DOHH2 (cell line): Measurements from ENCODE around the gene CD52.
A peak's percentile ranks its signal among the peaks of the same experiment; 100 is the strongest.

ENCODE experiments used
- H3F3A ChIP-seq: fragments of 200-600 bp; sonication (generic), shearing (Covaris generic); 2 replicates; pipeline ENCODE4 v1.6.0; 2016; ENCODE audit warnings: antibody characterized with exemption, mild to moderate bottlenecking; ENCODE audit not compliant: control insufficient read depth, insufficient read depth
- H3K27ac ChIP-seq: fragments of 200-600 bp; sonication (generic); 2 replicates; pipeline ENCODE4 v1.5.1; 2014; ENCODE audit warnings: low read depth, mild to moderate bottlenecking, low read length, moderate library complexity
- H3K27me3 ChIP-seq: fragments of 200-600 bp; sonication (generic); 2 replicates; pipeline ENCODE4 v1.6.1; 2014; ENCODE audit warnings: mild to moderate bottlenecking, low read length, mixed read lengths; ENCODE audit not compliant: control insufficient read depth
- H3K36me3 ChIP-seq: fragments of 200-600 bp; sonication (generic); 2 replicates; pipeline ENCODE4 v1.6.1; 2014; ENCODE audit warnings: mild to moderate bottlenecking, low read length, moderate library complexity, mixed read lengths; ENCODE audit not compliant: control insufficient read depth
- H3K4me1 ChIP-seq: fragments of 200-600 bp; sonication (generic); 2 replicates; pipeline ENCODE4 v1.6.1; 2014; ENCODE audit warnings: mild to moderate bottlenecking, low read length, mixed read lengths; ENCODE audit not compliant: control insufficient read depth
- H3K4me2 ChIP-seq: fragments of 200-600 bp; sonication (generic); 2 replicates; pipeline ENCODE4 v1.6.0; 2014; ENCODE audit warnings: mild to moderate bottlenecking, low read length, moderate library complexity
- H3K4me3 ChIP-seq: fragments of 200-600 bp; sonication (generic); 2 replicates; pipeline ENCODE4 v1.5.1; 2014; ENCODE audit warnings: mild to moderate bottlenecking, low read length, mixed read lengths
- H3K79me2 ChIP-seq: fragments of 200-600 bp; sonication (generic); 2 replicates; pipeline ENCODE4 v1.6.1; 2014; ENCODE audit warnings: mild to moderate bottlenecking, low read length, mixed read lengths; ENCODE audit not compliant: control insufficient read depth
- H3K9me2 ChIP-seq: fragments of 200-600 bp; sonication (generic); replicated peaks from 2 replicates; pipeline ENCODE4 v1.6.1; 2014; ENCODE audit warnings: mild to moderate bottlenecking, low read length, mixed read lengths; ENCODE audit not compliant: control insufficient read depth
- H3K9me3 ChIP-seq: fragments of 200-600 bp; sonication (generic); 2 replicates; pipeline ENCODE4 v1.6.1; 2014; ENCODE audit warnings: antibody characterized with exemption, low read length, mixed read lengths; ENCODE audit not compliant: control insufficient read depth, insufficient read depth
- H4K20me1 ChIP-seq: fragments of 200-600 bp; sonication (generic); 2 replicates; pipeline ENCODE4 v1.6.0; 2014; ENCODE audit warnings: low read depth, mild to moderate bottlenecking, antibody characterized with exemption, low read length, moderate library complexity; ENCODE audit not compliant: control insufficient read depth, insufficient read depth
- EZH2phosphoT487 ChIP-seq: fragments of 200-600 bp; sonication (generic); IDR thresholded peaks from 2 replicates; pipeline ENCODE4 v1.6.1; 2017; ENCODE audit warnings: borderline replicate concordance, mild to moderate bottlenecking, antibody characterized with exemption, low read length, moderate library complexity, mixed read lengths
- TF ChIP-seq, protein P1 (sequence below): fragments of 200-600 bp; sonication (generic); IDR thresholded peaks from one replicate; pipeline ENCODE4 v1.5.1; 2014; ENCODE audit warnings: antibody characterized with exemption, mild to moderate bottlenecking, low read depth, low read length; ENCODE audit not compliant: poor library complexity, severe bottlenecking

CD52 gene

DNA sequence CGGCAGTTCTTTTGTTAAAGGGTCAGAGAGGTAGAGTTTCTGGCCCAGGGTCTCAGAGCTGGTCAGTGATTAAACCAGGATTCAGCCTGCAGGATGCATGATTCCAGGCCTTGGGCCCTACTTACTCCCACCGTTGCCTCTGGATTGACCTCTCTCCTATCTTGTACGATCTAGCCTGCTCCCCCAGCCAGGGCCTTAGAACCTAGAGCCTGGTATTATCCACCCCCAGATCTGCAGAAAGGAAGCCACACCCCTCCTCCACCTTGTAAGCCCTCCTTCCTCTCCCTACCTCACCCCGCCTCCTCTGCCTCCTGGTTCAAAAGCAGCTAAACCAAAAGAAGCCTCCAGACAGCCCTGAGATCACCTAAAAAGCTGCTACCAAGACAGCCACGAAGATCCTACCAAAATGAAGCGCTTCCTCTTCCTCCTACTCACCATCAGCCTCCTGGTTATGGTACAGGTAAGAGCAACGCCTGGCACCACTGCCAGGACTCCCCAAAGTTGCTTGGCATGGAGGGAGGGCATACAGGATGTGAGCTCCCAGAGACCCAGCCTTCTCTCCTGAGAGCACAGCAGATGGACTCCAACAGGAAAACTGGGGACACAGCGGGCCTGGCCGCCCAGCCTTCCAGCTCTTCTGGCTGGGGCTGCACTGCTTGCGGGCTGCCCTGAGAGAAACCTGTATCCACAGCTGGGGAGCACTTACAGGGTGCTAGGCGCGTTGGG is at the start of gene CD52:
CD52 (plus strand) TSS at position 347 of the 726 bp plus-strand sequence; CDS start at position 407, 60 bp downstream.
- peaks cover 32% of the 10 kb centered on the region for H3K36me3 ChIP-seq
- H3K79me2 ChIP-seq, result peaks cover 31% of the 10 kb centered on the region
- TF ChIP-seq EZH2phosphoT487, result no peak
- TF ChIP-seq, protein P1, sequence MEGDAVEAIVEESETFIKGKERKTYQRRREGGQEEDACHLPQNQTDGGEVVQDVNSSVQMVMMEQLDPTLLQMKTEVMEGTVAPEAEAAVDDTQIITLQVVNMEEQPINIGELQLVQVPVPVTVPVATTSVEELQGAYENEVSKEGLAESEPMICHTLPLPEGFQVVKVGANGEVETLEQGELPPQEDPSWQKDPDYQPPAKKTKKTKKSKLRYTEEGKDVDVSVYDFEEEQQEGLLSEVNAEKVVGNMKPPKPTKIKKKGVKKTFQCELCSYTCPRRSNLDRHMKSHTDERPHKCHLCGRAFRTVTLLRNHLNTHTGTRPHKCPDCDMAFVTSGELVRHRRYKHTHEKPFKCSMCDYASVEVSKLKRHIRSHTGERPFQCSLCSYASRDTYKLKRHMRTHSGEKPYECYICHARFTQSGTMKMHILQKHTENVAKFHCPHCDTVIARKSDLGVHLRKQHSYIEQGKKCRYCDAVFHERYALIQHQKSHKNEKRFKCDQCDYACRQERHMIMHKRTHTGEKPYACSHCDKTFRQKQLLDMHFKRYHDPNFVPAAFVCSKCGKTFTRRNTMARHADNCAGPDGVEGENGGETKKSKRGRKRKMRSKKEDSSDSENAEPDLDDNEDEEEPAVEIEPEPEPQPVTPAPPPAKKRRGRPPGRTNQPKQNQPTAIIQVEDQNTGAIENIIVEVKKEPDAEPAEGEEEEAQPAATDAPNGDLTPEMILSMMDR, result no peak
- no peaks in the 10 kb centered on the region for H3K9me2 ChIP-seq
- peaks cover 96% of the 10 kb centered on the region for H3K4me1 ChIP-seq
- H3F3A ChIP-seq, result peaks cover 28% of the 10 kb centered on the region
- H4K20me1 ChIP-seq, result no peaks in the 10 kb centered on the region
- no peaks in the 10 kb centered on the region for H3K9me3 ChIP-seq
- H3K27me3 ChIP-seq, result no peaks in the 10 kb centered on the region
- peak within 1 kb of the TSS; percentile 80 for H3K4me2 ChIP-seq
- peak within 1 kb of the TSS; percentile 81 for H3K4me3 ChIP-seq
- peak within 1 kb of the TSS; percentile 90 for H3K27ac ChIP-seq

DNA sequence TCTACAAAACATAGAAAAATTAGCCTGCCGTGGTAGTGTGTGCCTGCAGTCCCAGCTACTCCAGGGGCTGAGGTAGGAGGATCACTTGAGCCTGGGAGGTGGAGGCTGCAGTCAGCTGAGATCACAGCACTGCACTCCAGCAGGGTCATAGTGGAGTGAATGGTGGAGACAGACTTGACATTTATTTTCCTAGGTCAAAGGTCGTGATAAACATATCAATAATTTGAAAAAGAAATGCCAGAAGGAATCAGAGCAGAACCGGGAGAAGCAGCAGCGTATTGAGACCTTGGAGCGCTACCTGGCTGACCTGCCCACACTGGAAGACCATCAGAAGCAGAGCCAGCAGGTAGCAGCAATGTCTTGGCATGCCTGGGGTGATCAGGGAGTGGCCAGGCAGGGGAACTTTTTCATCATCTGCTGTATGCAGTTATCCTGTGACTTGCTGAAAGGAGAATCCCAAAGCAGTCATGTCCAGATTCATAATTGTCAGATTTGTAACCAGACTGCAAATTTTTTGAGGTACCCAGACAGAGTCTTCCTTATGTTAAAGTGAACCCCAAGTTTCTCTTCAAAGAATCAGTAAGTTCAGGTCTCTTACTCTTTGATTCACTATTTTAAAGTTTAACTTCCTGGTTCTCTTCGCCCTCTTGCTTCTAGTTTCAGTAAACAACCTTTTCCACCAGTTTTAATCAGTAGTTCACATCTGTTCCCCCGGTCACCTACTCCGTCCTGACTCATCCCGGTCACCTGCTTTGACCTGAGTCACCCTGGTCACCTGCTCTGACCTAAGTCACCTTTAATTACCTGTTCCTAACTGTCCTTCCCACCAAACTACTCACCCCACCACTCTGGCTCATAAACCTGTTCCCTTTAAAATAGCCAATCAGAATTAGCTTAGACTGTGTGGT is 49.2 kb upstream of the CD52 start:
- H3K9me3 ChIP-seq, result no peaks in the 10 kb centered on the region
- H3K4me2 ChIP-seq, result no peak overlapping the region
- no peaks in the 10 kb centered on the region for H3K79me2 ChIP-seq
- no peaks in the 10 kb centered on the region for H3K4me1 ChIP-seq
- TF ChIP-seq, protein P1, result no peak
- TF ChIP-seq EZH2phosphoT487, result no peak
- no peaks in the 10 kb centered on the region for H3K9me2 ChIP-seq
- H3F3A ChIP-seq, result peaks cover 4% of the 10 kb centered on the region; the same call in 1 of the 2 replicates
- no peaks in the 10 kb centered on the region for H3K27me3 ChIP-seq
- H3K27ac ChIP-seq, result no peak overlapping the region
- H4K20me1 ChIP-seq, result no peaks in the 10 kb centered on the region
- peaks cover 80% of the 10 kb centered on the region for H3K36me3 ChIP-seq
- H3K4me3 ChIP-seq, result no peak overlapping the region

DNA sequence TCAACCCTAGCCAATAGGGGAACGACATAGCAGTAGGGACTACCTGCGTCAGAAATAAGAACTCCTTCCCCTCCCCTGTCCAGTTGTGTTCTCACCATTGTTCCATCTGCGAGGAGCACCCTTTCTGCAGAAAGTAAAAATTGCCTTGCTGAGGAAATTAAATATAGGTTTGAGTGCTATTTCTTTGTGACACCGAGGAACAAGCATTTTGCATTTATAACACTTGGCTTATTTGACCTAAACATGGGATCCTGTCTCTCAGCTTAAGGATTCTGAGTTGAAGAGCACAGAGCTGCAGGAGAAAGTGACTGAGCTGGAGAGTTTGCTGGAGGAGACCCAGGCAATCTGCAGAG is 48.6 kb upstream of the CD52 start:
- Histone ChIP-seq H3K36me3 (peaks cover 77% of the 10 kb centered on the region), H3K9me3 (no peaks in the 10 kb centered on the region), H3K27ac (no peak overlapping the region), H3K79me2 (no peaks in the 10 kb centered on the region), H3K4me1 (peaks cover 2% of the 10 kb centered on the region), H3K4me3 (no peak overlapping the region), H3K4me2 (no peak overlapping the region), H4K20me1 (no peaks in the 10 kb centered on the region), H3K9me2 (no peaks in the 10 kb centered on the region), H3K27me3 (no peaks in the 10 kb centered on the region), H3F3A (peaks cover 8% of the 10 kb centered on the region)
- no peak for TF ChIP-seq EZH2phosphoT487
- TF ChIP-seq, protein P1, result no peak
